ENCODE measurements around the gene TRDN. TPM values are rescaled to one million over a fixed set of nuclear protein-coding genes. Genes with fewer than 3 reads are reported as not detected.

TRDN gene
- total RNA-seq, 1 experiment from 2014 or later, result 39.8 TPM

DNA sequence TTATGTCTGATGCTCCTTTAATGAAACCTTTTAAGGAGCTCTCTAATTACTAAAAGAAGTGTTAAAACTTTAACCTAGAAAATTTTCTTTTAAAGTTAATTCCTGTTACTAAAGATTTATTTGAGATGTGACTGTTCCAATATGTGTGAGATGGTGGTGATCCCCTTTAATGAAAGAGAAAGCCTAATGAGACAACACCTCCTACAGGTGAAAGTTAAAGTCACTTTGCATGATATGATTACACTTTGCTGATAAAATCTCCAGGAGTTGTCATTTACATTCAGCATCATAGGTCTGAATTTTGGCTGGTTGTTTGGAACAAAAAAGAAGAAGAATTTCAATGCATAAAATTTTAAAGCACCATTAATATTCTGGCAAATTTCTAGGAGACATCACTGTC lies 307.4 kb downstream of the TRDN start (continued):
- TF ChIP-seq, protein P1, sequence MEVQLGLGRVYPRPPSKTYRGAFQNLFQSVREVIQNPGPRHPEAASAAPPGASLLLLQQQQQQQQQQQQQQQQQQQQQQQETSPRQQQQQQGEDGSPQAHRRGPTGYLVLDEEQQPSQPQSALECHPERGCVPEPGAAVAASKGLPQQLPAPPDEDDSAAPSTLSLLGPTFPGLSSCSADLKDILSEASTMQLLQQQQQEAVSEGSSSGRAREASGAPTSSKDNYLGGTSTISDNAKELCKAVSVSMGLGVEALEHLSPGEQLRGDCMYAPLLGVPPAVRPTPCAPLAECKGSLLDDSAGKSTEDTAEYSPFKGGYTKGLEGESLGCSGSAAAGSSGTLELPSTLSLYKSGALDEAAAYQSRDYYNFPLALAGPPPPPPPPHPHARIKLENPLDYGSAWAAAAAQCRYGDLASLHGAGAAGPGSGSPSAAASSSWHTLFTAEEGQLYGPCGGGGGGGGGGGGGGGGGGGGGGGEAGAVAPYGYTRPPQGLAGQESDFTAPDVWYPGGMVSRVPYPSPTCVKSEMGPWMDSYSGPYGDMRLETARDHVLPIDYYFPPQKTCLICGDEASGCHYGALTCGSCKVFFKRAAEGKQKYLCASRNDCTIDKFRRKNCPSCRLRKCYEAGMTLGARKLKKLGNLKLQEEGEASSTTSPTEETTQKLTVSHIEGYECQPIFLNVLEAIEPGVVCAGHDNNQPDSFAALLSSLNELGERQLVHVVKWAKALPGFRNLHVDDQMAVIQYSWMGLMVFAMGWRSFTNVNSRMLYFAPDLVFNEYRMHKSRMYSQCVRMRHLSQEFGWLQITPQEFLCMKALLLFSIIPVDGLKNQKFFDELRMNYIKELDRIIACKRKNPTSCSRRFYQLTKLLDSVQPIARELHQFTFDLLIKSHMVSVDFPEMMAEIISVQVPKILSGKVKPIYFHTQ (CRISPR knock-in tag; IDR thresholded peaks at IDR 0.05), result no peak
- TF ChIP-seq, protein P2, sequence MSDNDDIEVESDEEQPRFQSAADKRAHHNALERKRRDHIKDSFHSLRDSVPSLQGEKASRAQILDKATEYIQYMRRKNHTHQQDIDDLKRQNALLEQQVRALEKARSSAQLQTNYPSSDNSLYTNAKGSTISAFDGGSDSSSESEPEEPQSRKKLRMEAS (CRISPR knock-in tag; IDR thresholded peaks at IDR 0.05), result no peak
- TF ChIP-seq, protein P3, sequence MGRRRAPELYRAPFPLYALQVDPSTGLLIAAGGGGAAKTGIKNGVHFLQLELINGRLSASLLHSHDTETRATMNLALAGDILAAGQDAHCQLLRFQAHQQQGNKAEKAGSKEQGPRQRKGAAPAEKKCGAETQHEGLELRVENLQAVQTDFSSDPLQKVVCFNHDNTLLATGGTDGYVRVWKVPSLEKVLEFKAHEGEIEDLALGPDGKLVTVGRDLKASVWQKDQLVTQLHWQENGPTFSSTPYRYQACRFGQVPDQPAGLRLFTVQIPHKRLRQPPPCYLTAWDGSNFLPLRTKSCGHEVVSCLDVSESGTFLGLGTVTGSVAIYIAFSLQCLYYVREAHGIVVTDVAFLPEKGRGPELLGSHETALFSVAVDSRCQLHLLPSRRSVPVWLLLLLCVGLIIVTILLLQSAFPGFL (CRISPR knock-in tag; IDR thresholded peaks at IDR 0.05; ENCODE audit: borderline replicate concordance), result no peak
- TF ChIP-seq, protein P4, sequence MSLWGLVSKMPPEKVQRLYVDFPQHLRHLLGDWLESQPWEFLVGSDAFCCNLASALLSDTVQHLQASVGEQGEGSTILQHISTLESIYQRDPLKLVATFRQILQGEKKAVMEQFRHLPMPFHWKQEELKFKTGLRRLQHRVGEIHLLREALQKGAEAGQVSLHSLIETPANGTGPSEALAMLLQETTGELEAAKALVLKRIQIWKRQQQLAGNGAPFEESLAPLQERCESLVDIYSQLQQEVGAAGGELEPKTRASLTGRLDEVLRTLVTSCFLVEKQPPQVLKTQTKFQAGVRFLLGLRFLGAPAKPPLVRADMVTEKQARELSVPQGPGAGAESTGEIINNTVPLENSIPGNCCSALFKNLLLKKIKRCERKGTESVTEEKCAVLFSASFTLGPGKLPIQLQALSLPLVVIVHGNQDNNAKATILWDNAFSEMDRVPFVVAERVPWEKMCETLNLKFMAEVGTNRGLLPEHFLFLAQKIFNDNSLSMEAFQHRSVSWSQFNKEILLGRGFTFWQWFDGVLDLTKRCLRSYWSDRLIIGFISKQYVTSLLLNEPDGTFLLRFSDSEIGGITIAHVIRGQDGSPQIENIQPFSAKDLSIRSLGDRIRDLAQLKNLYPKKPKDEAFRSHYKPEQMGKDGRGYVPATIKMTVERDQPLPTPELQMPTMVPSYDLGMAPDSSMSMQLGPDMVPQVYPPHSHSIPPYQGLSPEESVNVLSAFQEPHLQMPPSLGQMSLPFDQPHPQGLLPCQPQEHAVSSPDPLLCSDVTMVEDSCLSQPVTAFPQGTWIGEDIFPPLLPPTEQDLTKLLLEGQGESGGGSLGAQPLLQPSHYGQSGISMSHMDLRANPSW (CRISPR knock-in tag; conservative IDR thresholded peaks at IDR 0.05; ENCODE audit: low read depth), result no peak

DNA sequence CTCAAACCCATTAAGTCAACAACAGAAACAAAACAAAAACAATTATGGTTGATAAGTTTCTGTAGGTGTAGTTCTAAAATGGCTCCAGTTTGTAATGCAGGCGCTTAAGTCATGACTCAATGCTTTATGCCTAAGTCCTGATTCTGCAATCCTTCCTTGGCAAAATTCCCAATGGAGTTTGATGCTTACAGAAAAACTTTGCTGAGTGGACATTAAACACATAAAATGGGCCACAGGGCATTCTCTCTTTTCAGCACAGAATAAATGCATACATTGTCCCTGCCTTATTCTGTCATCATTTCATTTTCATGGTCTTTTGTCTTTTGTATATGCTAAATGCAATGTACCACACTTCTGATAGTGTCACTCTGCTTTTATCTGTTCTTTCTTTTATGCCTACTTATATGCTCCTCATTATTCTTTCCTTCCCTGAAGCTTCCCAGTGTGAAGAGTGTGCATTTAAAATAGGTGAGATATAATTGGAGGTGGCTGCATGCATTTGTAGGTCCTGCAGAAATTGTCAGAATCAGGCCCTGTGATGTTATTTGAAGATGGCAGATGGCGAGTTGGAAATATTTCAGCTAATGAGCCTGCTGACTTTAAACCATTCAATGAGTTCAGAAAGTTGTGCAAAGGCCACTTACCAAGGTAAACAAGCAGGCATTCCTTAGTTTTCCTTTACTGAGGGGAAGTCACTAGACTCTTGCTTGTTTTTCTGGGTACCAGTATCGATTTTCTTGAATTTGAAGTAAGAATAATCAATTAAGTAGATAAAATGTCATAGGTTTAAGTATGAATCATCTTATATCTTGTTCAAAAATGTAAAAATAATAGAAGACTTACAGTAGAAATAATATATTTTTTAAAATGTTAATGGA lies 313.1 kb downstream of the TRDN start:
- ATAC-seq (no peak), DNase-seq (ENCODE audit: low spot score) (no peak)
- TF ChIP-seq, protein P5, sequence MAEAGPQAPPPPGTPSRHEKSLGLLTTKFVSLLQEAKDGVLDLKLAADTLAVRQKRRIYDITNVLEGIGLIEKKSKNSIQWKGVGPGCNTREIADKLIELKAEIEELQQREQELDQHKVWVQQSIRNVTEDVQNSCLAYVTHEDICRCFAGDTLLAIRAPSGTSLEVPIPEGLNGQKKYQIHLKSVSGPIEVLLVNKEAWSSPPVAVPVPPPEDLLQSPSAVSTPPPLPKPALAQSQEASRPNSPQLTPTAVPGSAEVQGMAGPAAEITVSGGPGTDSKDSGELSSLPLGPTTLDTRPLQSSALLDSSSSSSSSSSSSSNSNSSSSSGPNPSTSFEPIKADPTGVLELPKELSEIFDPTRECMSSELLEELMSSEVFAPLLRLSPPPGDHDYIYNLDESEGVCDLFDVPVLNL (CRISPR knock-in tag; IDR thresholded peaks at IDR 0.05; ENCODE audit: borderline replicate concordance, low read depth), result no peak
- TF ChIP-seq NFE2L1 (CRISPR knock-in tag; IDR thresholded peaks at IDR 0.05) (no peak), OVOL2 (CRISPR knock-in tag; IDR thresholded peaks at IDR 0.05; ENCODE audit: borderline replicate concordance) (no peak), ZNF396 (CRISPR knock-in tag; IDR thresholded peaks at IDR 0.05; ENCODE audit: borderline replicate concordance) (no peak), ZNF219 (CRISPR knock-in tag; IDR thresholded peaks at IDR 0.05; ENCODE audit: borderline replicate concordance) (no peak), NR1H2 (CRISPR knock-in tag; IDR thresholded peaks at IDR 0.05) (no peak), ETV6 (CRISPR knock-in tag; IDR thresholded peaks at IDR 0.05) (no peak), SMAD3 (CRISPR knock-in tag; IDR thresholded peaks at IDR 0.05; ENCODE audit: borderline replicate concordance) (no peak)
- TF ChIP-seq, protein P6, sequence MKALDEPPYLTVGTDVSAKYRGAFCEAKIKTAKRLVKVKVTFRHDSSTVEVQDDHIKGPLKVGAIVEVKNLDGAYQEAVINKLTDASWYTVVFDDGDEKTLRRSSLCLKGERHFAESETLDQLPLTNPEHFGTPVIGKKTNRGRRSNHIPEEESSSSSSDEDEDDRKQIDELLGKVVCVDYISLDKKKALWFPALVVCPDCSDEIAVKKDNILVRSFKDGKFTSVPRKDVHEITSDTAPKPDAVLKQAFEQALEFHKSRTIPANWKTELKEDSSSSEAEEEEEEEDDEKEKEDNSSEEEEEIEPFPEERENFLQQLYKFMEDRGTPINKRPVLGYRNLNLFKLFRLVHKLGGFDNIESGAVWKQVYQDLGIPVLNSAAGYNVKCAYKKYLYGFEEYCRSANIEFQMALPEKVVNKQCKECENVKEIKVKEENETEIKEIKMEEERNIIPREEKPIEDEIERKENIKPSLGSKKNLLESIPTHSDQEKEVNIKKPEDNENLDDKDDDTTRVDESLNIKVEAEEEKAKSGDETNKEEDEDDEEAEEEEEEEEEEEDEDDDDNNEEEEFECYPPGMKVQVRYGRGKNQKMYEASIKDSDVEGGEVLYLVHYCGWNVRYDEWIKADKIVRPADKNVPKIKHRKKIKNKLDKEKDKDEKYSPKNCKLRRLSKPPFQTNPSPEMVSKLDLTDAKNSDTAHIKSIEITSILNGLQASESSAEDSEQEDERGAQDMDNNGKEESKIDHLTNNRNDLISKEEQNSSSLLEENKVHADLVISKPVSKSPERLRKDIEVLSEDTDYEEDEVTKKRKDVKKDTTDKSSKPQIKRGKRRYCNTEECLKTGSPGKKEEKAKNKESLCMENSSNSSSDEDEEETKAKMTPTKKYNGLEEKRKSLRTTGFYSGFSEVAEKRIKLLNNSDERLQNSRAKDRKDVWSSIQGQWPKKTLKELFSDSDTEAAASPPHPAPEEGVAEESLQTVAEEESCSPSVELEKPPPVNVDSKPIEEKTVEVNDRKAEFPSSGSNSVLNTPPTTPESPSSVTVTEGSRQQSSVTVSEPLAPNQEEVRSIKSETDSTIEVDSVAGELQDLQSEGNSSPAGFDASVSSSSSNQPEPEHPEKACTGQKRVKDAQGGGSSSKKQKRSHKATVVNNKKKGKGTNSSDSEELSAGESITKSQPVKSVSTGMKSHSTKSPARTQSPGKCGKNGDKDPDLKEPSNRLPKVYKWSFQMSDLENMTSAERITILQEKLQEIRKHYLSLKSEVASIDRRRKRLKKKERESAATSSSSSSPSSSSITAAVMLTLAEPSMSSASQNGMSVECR (CRISPR knock-in tag; IDR thresholded peaks at IDR 0.05; ENCODE audit: borderline replicate concordance), result no peak
- TF ChIP-seq, protein P7, sequence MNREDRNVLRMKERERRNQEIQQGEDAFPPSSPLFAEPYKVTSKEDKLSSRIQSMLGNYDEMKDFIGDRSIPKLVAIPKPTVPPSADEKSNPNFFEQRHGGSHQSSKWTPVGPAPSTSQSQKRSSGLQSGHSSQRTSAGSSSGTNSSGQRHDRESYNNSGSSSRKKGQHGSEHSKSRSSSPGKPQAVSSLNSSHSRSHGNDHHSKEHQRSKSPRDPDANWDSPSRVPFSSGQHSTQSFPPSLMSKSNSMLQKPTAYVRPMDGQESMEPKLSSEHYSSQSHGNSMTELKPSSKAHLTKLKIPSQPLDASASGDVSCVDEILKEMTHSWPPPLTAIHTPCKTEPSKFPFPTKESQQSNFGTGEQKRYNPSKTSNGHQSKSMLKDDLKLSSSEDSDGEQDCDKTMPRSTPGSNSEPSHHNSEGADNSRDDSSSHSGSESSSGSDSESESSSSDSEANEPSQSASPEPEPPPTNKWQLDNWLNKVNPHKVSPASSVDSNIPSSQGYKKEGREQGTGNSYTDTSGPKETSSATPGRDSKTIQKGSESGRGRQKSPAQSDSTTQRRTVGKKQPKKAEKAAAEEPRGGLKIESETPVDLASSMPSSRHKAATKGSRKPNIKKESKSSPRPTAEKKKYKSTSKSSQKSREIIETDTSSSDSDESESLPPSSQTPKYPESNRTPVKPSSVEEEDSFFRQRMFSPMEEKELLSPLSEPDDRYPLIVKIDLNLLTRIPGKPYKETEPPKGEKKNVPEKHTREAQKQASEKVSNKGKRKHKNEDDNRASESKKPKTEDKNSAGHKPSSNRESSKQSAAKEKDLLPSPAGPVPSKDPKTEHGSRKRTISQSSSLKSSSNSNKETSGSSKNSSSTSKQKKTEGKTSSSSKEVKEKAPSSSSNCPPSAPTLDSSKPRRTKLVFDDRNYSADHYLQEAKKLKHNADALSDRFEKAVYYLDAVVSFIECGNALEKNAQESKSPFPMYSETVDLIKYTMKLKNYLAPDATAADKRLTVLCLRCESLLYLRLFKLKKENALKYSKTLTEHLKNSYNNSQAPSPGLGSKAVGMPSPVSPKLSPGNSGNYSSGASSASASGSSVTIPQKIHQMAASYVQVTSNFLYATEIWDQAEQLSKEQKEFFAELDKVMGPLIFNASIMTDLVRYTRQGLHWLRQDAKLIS (CRISPR knock-in tag; IDR thresholded peaks at IDR 0.05; ENCODE audit: borderline replicate concordance), result no peak
- TF ChIP-seq, protein P8, sequence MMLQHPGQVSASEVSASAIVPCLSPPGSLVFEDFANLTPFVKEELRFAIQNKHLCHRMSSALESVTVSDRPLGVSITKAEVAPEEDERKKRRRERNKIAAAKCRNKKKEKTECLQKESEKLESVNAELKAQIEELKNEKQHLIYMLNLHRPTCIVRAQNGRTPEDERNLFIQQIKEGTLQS (CRISPR knock-in tag; conservative IDR thresholded peaks at IDR 0.05), result no peak

More for the DNA sequence above, 313.1 kb downstream of the TRDN start:
- Mint-ChIP-seq H3K27ac (no peak overlapping the region), H3K27me3 (ENCODE audit: low read depth) (no peaks in the 10 kb centered on the region), H3K4me1 (no peaks in the 10 kb centered on the region), H3K36me3 (no peaks in the 10 kb centered on the region), H3K9me3 (no peaks in the 10 kb centered on the region), H3K4me3 (no peak overlapping the region)
- ChIA-PET CTCF (no interaction called here), POLR2A (no interaction called here)
